ENCODE results near the gene TRMO. TPM values are rescaled to one million over a fixed set of nuclear protein-coding genes. Genes with fewer than 3 reads are reported as not detected.

Gene TRMO
- total and polyA plus RNA-seq, 12 donors: 4.4 to 12.8 (median 7.8) TPM

DNA sequence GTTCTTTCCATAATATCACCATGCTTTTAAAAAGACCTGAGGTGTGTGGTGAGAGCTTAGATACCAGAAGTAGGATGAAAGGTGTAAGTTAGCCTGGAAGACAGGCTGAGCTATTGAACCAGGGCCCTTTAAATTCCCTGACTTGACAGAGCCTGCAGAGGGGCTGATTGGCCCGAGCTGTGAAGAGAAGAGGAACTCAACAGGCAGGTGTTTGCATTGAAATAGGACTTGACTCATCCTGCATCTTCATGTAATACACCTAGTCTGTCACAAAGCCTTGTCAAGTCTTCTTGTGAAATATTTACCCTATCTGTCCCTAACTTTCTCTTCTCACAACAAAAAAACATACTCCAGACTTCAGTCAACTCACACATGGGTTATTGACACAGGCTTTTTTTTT lies 44.2 kb upstream of the TRMO start:
- Histone ChIP-seq H3K27ac (no peak overlapping the region), H3K27me3 (peaks cover 0 to 23% (median 3%) of the 10 kb centered on the region in 7 donors), H3K4me1 (peaks cover 0 to 8% (median 0%) of the 10 kb centered on the region in 9 donors), H3K4me3 (no peak overlapping the region), H3K36me3 (no peaks in the 10 kb centered on the region), H3K9me3 (no peaks in the 10 kb centered on the region)
- 46% methylated on average over 1 of the region's 1 CpG for WGBS, 2 donors
- TF ChIP-seq, protein P1, sequence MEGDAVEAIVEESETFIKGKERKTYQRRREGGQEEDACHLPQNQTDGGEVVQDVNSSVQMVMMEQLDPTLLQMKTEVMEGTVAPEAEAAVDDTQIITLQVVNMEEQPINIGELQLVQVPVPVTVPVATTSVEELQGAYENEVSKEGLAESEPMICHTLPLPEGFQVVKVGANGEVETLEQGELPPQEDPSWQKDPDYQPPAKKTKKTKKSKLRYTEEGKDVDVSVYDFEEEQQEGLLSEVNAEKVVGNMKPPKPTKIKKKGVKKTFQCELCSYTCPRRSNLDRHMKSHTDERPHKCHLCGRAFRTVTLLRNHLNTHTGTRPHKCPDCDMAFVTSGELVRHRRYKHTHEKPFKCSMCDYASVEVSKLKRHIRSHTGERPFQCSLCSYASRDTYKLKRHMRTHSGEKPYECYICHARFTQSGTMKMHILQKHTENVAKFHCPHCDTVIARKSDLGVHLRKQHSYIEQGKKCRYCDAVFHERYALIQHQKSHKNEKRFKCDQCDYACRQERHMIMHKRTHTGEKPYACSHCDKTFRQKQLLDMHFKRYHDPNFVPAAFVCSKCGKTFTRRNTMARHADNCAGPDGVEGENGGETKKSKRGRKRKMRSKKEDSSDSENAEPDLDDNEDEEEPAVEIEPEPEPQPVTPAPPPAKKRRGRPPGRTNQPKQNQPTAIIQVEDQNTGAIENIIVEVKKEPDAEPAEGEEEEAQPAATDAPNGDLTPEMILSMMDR (IDR thresholded peaks at IDR 0.05): no peak
- intact Hi-C loops (cut with DNase I): no loop called here
- DNase-seq (no peak), ATAC-seq (no peak)

DNA sequence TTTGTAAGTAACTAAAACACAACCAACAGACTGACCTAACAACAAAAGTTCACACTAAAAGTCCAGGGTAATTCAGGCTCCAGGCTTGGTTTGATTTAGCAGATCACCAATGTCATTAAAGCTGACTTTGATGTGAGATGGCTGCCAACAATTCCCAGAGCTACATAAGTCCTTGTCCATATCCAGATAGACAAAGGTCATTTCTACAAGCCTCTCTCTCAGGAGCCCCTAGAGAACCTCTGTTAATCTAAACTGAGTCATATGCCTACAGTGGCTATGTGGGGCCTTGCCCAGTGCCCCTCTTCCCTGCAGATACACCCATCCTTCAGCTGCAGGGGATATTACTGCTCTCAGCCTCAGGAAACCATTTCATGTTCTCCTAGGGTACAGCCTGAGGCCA lies 42.6 kb upstream of the TRMO start:
- Histone ChIP-seq H3K27ac (peak overlapping the region in 2 of 10 donors; percentile 12 to 22), H3K27me3 (peaks cover 0 to 14% (median 0%) of the 10 kb centered on the region in 7 donors), H3K36me3 (no peaks in the 10 kb centered on the region), H3K4me3 (no peak overlapping the region), H3K9me3 (no peaks in the 10 kb centered on the region), H3K4me1 (peaks cover 0 to 8% (median 0%) of the 10 kb centered on the region in 9 donors)
- DNase-seq: no peak
- intact Hi-C loops (cut with DNase I): no loop called here
- peak in 5 of 8 donors; percentile 44 to 90 (median 72) for ATAC-seq
- TF ChIP-seq, protein P1 (IDR thresholded peaks at IDR 0.05): no peak

DNA sequence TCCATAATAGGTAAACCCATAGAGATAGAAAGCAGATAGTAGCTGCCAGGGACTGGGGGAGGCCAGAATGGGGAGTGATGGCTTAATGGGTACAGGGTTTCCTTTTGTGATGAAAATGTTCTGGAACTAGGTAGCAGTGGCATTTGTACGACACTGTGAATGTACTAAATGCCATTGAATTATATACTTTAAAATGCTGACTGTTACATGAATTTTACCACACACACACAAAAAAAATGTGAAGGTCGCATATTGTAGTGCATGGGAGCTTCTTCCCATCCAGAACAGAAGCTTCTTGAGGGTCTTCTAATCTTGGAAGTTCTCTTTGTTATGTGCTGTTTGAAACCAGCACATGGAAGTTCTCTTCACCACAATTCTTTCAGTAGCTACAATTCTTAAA lies 40.9 kb upstream of the TRMO start:
- Histone ChIP-seq H3K4me3 (no peak overlapping the region), H3K27ac (no peak overlapping the region), H3K9me3 (no peaks in the 10 kb centered on the region), H3K27me3 (peaks cover 0 to 14% (median 0%) of the 10 kb centered on the region in 7 donors), H3K4me1 (peaks cover 0 to 8% (median 0%) of the 10 kb centered on the region in 9 donors), H3K36me3 (no peaks in the 10 kb centered on the region)
- intact Hi-C loops (cut with DNase I): no loop called here
- ATAC-seq (no peak), DNase-seq (no peak)
- TF ChIP-seq, protein P1 (IDR thresholded peaks at IDR 0.05): no peak
- WGBS, 2 donors: 74 to 84% methylated on average over 2 of the region's 2 CpGs

DNA sequence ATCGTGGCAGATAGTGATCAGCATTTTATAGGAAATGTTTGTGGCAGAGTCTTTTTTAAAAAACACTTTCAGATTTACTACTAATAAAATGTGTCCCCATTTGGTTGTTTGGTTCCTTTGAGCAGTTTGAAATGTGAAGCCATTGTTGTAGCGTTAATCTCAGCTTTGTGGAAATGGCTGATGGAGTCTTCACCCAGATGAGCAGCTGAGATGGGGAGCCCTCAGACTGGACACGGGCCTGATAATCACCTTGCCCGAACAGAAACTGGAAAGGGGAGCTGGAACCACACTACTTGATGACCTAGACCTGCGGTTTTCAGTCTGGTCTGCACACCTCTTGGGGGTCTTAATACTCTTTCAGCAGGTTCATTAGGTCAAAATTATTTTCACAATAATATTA lies 40.3 kb upstream of the TRMO start:
- Histone ChIP-seq H3K4me1 (peaks cover 0 to 8% (median 0%) of the 10 kb centered on the region in 9 donors), H3K4me3 (no peak overlapping the region), H3K27me3 (peaks cover 0 to 14% (median 0%) of the 10 kb centered on the region in 7 donors), H3K9me3 (no peaks in the 10 kb centered on the region), H3K27ac (no peak overlapping the region), H3K36me3 (no peaks in the 10 kb centered on the region)
- WGBS, 2 donors: 80 to 90% methylated on average over 5 of the region's 5 CpGs
- intact Hi-C loops (cut with DNase I): no loop called here
- no peak for ATAC-seq
- DNase-seq: no peak
- TF ChIP-seq, protein P1 (IDR thresholded peaks at IDR 0.05): no peak

Data from heart right ventricle (tissue), 16 donors.